HUES6 (cell line): ENCODE measurements around the gene TMEM213.
"Not testable (repeated sequence)": the region's sequence is repeated elsewhere in the genome, so short reads cannot be mapped to it uniquely, and the experiment has no call there.

ENCODE experiments used
- H3K27ac ChIP-seq: 2 replicates; pipeline ENCODE4 v1.7.0; 2013; ENCODE audit warnings: low read depth, mild to moderate bottlenecking, low read length, inconsistent platforms
- H3K27me3 ChIP-seq: 2 replicates; pipeline ENCODE4 v1.6.1; 2013; ENCODE audit warnings: low read length; ENCODE audit not compliant: control insufficient read depth, insufficient read depth
- H3K36me3 ChIP-seq: 2 replicates; pipeline ENCODE4 v1.6.1; 2013; ENCODE audit warnings: low read length; ENCODE audit not compliant: control insufficient read depth, insufficient read depth
- H3K4me1 ChIP-seq: 2 replicates; pipeline ENCODE4 v1.6.1; 2013; ENCODE audit warnings: low read length; ENCODE audit not compliant: control insufficient read depth, insufficient read depth
- H3K4me3 ChIP-seq: 2 replicates; pipeline ENCODE4 v1.5.1; 2013; ENCODE audit warnings: low read depth, low read length
- H3K9ac ChIP-seq: one replicate; pipeline ENCODE4 v1.6.1; 2013; ENCODE audit warnings: mild to moderate bottlenecking, low read length
- H3K9me3 ChIP-seq: 2 replicates; pipeline ENCODE4 v1.6.1; 2013; ENCODE audit warnings: low read depth, low read length; ENCODE audit not compliant: control insufficient read depth, insufficient read depth

The TMEM213 gene

DNA sequence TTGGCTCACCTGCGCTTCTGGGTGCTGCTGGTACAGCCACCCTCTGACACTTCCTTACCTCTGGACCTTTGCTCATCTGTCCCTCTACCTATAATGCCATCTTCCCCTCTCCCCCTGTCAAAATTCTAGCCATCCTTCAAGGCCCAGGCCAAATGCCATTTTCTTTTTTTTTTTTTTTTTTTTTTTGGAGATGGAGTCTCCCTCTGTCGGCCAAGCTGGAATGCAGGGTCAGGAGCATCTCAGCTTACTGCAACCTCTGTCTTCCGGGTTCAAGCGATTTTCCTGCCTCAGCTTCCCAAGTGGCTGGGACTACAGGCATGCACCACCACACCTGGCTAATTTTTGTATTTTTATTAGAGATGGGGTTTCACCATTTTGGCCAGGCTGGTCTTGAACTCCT, 748 bp upstream of the TMEM213 start:
- not testable (repeated sequence) for H3K27me3 ChIP-seq, H3K36me3 ChIP-seq, H3K9ac ChIP-seq, H3K9me3 ChIP-seq, H3K4me3 ChIP-seq, H3K27ac ChIP-seq
- peaks cover 19% of the 10 kb centered on the region for H3K4me1 ChIP-seq

DNA sequence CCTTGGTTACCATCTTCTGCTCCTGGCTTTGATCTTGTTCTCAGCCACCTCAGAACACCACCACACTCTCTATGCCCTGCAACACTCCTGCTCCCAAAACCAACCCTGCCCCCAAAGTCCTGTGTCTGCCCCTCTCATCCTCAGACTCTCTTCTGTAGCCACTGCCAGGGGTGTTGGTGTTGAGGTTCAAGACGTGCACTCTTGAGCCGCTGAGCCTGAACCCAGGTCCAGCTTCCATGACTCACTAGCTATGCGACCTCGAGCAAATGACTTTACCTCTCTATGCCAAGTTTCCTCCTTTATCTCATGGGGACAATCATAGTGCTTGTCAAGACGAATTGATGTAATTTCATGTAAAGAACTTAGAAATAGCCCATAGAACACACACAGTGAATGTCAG, 1.0 kb downstream of the TMEM213 start:
- peaks cover 19% of the 10 kb centered on the region for H3K4me1 ChIP-seq
- no peak overlapping the region for H3K27ac ChIP-seq

DNA sequence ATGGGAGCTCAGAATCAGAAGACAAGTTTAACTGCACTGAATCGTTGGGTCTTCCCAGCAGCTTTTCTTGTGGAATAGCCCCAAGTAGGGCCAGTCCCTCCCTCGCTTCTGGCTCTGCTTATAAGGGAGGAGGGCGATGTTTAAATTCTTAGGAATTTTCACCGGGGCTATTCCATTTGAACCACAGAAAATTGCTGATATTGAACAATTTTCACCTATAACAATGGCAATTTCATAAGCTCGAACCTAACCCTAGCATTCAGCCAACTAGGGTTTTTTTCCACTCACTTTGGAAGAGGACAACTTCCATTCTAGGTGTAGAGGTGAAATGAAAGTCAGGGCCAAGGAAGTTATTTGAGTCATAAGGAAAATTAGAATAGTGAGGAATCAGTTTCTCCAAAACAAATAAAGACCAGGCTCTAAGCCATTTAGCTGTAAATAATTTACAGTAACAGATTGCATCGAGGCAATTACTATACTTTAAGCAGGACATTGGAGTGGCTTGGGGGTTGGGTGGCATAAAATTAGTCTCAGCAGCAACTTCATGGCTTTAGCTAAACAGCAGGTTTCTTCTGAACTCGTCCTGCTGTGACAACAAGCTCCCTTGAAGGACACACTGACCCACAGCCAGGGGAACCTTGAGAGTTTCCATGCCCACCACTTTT, 1.7 kb downstream of the TMEM213 start:
- H3K27ac ChIP-seq = no peak overlapping the region
- H3K9me3 ChIP-seq = no peaks in the 10 kb centered on the region
- no peaks in the 10 kb centered on the region for H3K36me3 ChIP-seq
- H3K9ac ChIP-seq = no peak overlapping the region
- H3K27me3 ChIP-seq = peaks cover 2% of the 10 kb centered on the region; the same call in 1 of the 2 replicates
- H3K4me1 ChIP-seq = peaks cover 13% of the 10 kb centered on the region
- H3K4me3 ChIP-seq = no peak overlapping the region

More for the DNA sequence above, 1.0 kb downstream of the TMEM213 start:
- no peaks in the 10 kb centered on the region for H3K9me3 ChIP-seq
- no peaks in the 10 kb centered on the region for H3K36me3 ChIP-seq
- peaks cover 2% of the 10 kb centered on the region; the same call in 1 of the 2 replicates for H3K27me3 ChIP-seq
- no peak overlapping the region for H3K9ac ChIP-seq
- no peak overlapping the region for H3K4me3 ChIP-seq

- Histone ChIP-seq H3K27ac (no peak overlapping the region), H3K27me3 (peaks cover 2% of the 10 kb centered on the region; the same call in 1 of the 2 replicates)
Measured at GRCh38 chr7:138801256-138801655, 3.5 kb downstream of the TMEM213 start.

GRCh38 chr7:138802706-138803105, 4.9 kb downstream of the TMEM213 start:
- no peak overlapping the region for H3K9ac ChIP-seq
- H3K4me1 ChIP-seq = peaks cover 9% of the 10 kb centered on the region
- H3K27ac ChIP-seq = no peak overlapping the region
- peaks cover 2% of the 10 kb centered on the region; the same call in 1 of the 2 replicates for H3K27me3 ChIP-seq
- H3K9me3 ChIP-seq = no peaks in the 10 kb centered on the region
- H3K36me3 ChIP-seq = no peaks in the 10 kb centered on the region
- no peak overlapping the region for H3K4me3 ChIP-seq

More at GRCh38 chr7:138801256-138801655, 3.5 kb downstream of the TMEM213 start:
- Histone ChIP-seq H3K4me1 (peaks cover 12% of the 10 kb centered on the region), H3K9me3 (no peaks in the 10 kb centered on the region), H3K36me3 (no peaks in the 10 kb centered on the region), H3K4me3 (no peak overlapping the region), H3K9ac (no peak overlapping the region)

DNA sequence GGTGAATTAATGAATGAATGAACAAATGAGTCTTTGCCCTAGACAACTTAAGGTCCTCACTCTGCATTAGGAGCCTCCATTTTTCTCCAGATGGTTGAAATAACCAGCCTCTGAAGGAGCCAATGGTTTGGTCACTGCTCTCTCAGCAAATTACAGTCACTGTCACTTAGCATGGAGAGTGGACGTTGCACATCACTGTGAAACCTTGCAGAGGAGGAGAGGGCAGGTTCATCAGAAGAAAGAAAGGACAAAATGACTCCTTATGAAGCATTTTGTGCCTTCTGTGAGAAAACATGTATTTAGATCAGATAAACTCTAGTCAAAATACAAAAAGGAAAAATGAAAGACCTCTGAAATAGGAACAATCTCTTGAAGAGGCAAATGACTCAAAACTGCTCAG, 6.8 kb downstream of the TMEM213 start:
- H3K4me3 ChIP-seq = no peak overlapping the region
- no peak overlapping the region for H3K9ac ChIP-seq
- H3K27me3 ChIP-seq = no peaks in the 10 kb centered on the region
- H3K9me3 ChIP-seq = no peaks in the 10 kb centered on the region
- no peak overlapping the region for H3K27ac ChIP-seq
- no peaks in the 10 kb centered on the region for H3K4me1 ChIP-seq
- no peaks in the 10 kb centered on the region for H3K36me3 ChIP-seq

DNA sequence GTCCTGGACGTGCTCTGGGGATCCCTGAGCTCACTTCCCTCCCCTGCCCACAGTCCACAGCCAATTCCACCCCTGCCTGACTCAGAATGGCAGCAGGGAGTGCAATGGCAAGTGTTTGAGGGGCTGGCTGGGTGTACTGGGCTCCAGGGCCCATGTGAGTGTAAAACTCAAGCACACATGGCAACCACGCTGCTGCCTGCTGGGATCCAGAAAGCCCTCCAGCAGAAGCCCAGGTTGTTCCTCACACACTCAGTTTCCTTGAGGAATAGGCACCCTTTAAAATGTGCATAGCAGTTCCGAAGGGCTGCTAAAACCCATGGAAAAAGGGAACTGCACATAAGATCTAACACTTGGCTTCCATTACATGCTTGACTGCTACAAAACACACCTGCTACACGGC, 11.6 kb downstream of the TMEM213 start:
- Histone ChIP-seq H3K4me3 (no peak overlapping the region), H3K9me3 (no peaks in the 10 kb centered on the region), H3K27me3 (no peaks in the 10 kb centered on the region), H3K9ac (no peak overlapping the region), H3K4me1 (no peaks in the 10 kb centered on the region), H3K36me3 (no peaks in the 10 kb centered on the region), H3K27ac (no peak overlapping the region)

DNA sequence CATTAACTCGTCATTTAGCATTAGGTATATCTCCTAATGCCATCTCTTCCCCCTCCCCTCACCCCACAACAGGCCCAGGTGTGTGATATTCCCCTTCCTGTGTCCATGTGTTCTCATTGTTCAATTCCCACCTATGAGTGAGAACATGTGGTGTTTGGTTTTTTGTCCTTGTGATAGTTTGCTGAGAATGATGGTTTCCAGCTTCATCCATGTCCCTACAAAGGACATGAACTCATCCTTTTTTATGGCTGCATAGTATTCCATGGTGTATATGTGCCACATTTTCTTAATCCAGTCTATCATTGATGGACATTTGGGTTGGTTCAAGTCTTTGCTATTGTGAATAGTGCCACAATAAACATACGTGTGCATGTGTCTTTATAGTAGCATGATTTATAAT, 13.5 kb downstream of the TMEM213 start:
- H3K9me3 ChIP-seq, H3K27me3 ChIP-seq, H3K4me3 ChIP-seq: not testable (repeated sequence)

DNA sequence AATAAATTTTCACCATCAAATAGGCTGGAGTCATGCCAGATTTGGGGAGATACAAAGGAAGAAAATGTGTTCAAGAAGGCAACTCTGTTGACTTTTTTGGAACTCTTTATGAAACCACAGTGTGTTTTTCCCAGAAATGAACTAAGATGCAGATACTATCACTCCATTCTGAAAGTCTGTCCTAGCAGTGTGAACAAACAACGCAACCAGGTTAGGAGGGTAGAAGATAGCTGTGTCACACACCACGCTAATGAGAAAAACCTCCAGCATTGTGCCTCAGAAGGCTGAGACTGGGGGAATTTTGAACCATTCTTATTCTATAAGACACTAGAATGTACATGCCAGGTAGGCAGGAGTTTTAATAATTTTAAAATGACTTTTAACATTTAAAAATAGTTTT, 16.2 kb downstream of the TMEM213 start:
- Histone ChIP-seq H3K27me3 (no peaks in the 10 kb centered on the region), H3K9me3 (no peaks in the 10 kb centered on the region), H3K4me1 (no peaks in the 10 kb centered on the region), H3K27ac (no peak overlapping the region), H3K9ac (no peak overlapping the region), H3K36me3 (no peaks in the 10 kb centered on the region), H3K4me3 (no peak overlapping the region)

More for the DNA sequence above, 13.5 kb downstream of the TMEM213 start:
- H3K4me1 ChIP-seq, H3K36me3 ChIP-seq, H3K27ac ChIP-seq, H3K9ac ChIP-seq: not testable (repeated sequence)

- no peak overlapping the region for H3K4me3 ChIP-seq
- no peaks in the 10 kb centered on the region for H3K27me3 ChIP-seq
- H3K36me3 ChIP-seq = no peaks in the 10 kb centered on the region
- no peak overlapping the region for H3K27ac ChIP-seq
- H3K4me1 ChIP-seq = no peaks in the 10 kb centered on the region
- H3K9ac ChIP-seq = no peak overlapping the region
- H3K9me3 ChIP-seq = no peaks in the 10 kb centered on the region
Measured at GRCh38 chr7:138814816-138815332, 17.1 kb downstream of the TMEM213 start.

GRCh38 chr7:138816650-138817049, 18.9 kb downstream of the TMEM213 start:
- Histone ChIP-seq H3K4me1 (no peaks in the 10 kb centered on the region; the same call in 1 of the 2 replicates), H3K9ac (no peak overlapping the region), H3K4me3 (no peak overlapping the region), H3K36me3 (no peaks in the 10 kb centered on the region), H3K27me3 (no peaks in the 10 kb centered on the region), H3K27ac (no peak overlapping the region), H3K9me3 (no peaks in the 10 kb centered on the region)
